Epithelial cell of esophagus (primary cell): Measurements from ENCODE around the gene MYO15B.

Experiments
- DNase-seq: peaks from one replicate; pipeline ENCODE4 v3.0.0; 2010; ENCODE audit warnings: low read depth
- H3K4me3 ChIP-seq: 2 replicates; pipeline ENCODE4 v1.5.1; 2011; ENCODE audit warnings: mild to moderate bottlenecking, low read length, control low read depth
- TF ChIP-seq, protein P1 (sequence below): IDR thresholded peaks from 2 replicates; pipeline ENCODE4 v1.5.1; 2011; ENCODE audit warnings: low read depth, mild to moderate bottlenecking, low read length, control low read depth, inconsistent platforms; ENCODE audit not compliant: insufficient read depth; ENCODE audit errors: missing control alignments

Gene MYO15B

DNA sequence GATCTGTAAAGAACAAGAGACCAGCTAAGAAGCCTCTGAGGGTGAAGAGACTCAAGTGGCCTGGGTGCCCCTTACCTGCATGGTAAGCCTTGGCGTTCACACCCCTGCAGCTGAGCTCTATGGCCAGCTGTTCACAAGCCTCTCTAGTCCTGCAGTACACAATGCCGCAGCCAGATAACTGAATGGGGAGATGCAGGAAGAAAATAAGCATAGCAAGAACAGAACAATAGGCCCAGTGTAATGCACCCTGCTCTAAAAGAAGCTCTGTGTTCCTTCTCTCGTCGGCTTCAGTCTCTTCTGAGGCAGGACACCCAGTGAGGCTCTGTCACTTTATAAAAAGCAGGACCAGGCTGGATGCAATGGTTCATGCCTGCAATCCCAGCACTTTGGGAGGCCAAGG lies 73.9 kb downstream of the MYO15B start:
- TF ChIP-seq, protein P1, sequence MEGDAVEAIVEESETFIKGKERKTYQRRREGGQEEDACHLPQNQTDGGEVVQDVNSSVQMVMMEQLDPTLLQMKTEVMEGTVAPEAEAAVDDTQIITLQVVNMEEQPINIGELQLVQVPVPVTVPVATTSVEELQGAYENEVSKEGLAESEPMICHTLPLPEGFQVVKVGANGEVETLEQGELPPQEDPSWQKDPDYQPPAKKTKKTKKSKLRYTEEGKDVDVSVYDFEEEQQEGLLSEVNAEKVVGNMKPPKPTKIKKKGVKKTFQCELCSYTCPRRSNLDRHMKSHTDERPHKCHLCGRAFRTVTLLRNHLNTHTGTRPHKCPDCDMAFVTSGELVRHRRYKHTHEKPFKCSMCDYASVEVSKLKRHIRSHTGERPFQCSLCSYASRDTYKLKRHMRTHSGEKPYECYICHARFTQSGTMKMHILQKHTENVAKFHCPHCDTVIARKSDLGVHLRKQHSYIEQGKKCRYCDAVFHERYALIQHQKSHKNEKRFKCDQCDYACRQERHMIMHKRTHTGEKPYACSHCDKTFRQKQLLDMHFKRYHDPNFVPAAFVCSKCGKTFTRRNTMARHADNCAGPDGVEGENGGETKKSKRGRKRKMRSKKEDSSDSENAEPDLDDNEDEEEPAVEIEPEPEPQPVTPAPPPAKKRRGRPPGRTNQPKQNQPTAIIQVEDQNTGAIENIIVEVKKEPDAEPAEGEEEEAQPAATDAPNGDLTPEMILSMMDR = no peak
- DNase-seq = no peak
- no peak overlapping the region for H3K4me3 ChIP-seq

- TF ChIP-seq, protein P1 = no peak
- H3K4me3 ChIP-seq = no peak overlapping the region
- no peak for DNase-seq
Measured at GRCh38 chr17:75662511-75662910, 74.9 kb downstream of the MYO15B start.

GRCh38 chr17:75664099-75664549 lies 76.5 kb downstream of the MYO15B start:
- TF ChIP-seq, protein P1 = no peak
- no peak overlapping the region for H3K4me3 ChIP-seq
- DNase-seq = no peak

DNA sequence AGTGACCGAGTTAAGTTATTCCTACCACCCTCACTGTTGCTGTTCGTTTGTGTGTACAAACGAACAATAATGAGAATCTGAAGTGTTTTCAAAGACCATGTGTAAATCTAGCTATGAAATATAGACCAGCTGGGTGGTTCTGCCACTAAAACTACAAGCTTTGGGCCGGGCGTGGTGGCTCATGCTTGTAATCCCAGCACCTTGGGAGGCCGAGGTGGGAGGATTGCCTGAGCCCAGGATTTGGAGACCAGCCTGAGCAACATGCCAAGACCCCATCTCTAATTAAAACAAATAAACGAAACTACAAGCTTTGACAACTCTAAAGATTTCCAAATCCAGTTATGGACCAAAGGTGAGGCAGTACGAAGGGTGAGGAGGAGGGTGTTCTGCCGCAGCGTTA lies 78.4 kb downstream of the MYO15B start:
- peak overlapping the region; percentile 100 for H3K4me3 ChIP-seq
- TF ChIP-seq, protein P1 = no peak

GRCh38 chr17:75666959-75667790 lies 79.6 kb downstream of the MYO15B start, which contains the start of the genes RECQL5 and SAP30BP:
Gene RECQL5, minus strand, starts transcription at chr17:75667154. Its CDS starts 597 bp downstream, at chr17:75666557.
Gene SAP30BP, plus strand, starts transcription at chr17:75667338. Its CDS starts 35 bp downstream, at chr17:75667373.
- DNase-seq = peak; percentile 99
- peak within 1 kb of the TSS; percentile 100 for H3K4me3 ChIP-seq
- TF ChIP-seq, protein P1 = no peak

More for the DNA sequence above, 78.4 kb downstream of the MYO15B start:
- no peak for DNase-seq

DNA sequence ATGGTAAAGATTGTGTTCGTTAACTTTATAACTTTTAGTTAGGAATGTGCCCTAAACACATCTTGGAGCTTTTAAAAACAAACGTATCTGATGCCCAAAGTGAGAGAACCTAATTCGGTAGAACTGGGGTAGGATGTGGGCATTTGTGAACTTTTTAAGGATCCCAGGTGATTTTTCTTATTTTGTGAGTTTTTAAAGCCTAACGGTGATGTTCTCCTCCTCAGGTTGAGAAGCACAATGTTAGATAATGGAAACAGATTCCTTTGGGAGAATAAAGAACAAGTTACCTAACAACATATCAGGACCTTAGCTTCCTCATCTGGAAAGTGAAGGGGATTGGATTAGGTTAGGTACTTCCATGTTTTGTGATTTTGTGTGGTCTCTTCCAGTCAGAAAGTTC lies 80.2 kb downstream of the MYO15B start:
- TF ChIP-seq, protein P1 = no peak
- no peak for DNase-seq
- H3K4me3 ChIP-seq = peak overlapping the region; percentile 100

DNA sequence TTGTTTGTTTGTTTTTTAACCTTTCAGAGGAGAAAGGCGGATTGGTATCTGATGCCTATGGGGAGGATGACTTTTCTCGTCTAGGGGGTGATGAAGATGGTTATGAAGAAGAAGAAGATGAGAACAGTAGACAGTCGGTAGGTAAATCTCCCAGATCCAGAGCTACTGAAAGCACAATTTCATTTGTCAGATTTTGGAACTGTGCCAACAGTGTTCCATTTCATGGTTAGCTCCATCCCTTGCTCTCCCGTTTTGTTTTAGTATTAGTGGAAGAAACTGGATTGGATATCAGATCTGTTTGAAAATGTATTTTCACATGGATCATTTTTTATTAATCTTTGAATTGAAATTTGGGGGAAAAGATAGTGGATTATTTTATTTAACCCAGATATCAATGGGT lies 80.9 kb downstream of the MYO15B start:
- TF ChIP-seq, protein P1 = no peak
- H3K4me3 ChIP-seq = peak overlapping the region; percentile 100
- no peak for DNase-seq
